Trophoblast cell (in vitro differentiated cells and primary cell): ENCODE data around the gene RTL9.
"Not testable (repeated sequence)": the region's sequence is repeated elsewhere in the genome, so short reads cannot be mapped to it uniquely, and the experiment has no call there.

Experiments used
- DNase-seq, 2 donors: peaks; one replicate each; pipeline ENCODE4 v3.0.0-alpha.2; 2016
- H2AFZ ChIP-seq: 2 replicates; pipeline ENCODE4 v1.6.1; 2013; ENCODE audit warnings: low read length, moderate library complexity, mild to moderate bottlenecking; ENCODE audit not compliant: insufficient read depth, poor library complexity
- H2AK5ac ChIP-seq: 2 replicates; pipeline ENCODE4 v1.6.1; 2013; ENCODE audit warnings: mild to moderate bottlenecking, low read length
- H2BK120ac ChIP-seq: 2 replicates; pipeline ENCODE4 v1.6.1; 2013; ENCODE audit warnings: low read length, mild to moderate bottlenecking, moderate library complexity; ENCODE audit not compliant: insufficient read depth, poor library complexity
- H2BK12ac ChIP-seq: 2 replicates; pipeline ENCODE4 v1.6.1; 2013; ENCODE audit warnings: mild to moderate bottlenecking, low read length, moderate library complexity
- H2BK5ac ChIP-seq: 2 replicates; pipeline ENCODE4 v1.6.1; 2013; ENCODE audit warnings: low read length, low read depth, moderate library complexity, mild to moderate bottlenecking; ENCODE audit not compliant: poor library complexity
- H3K14ac ChIP-seq: 2 replicates; pipeline ENCODE4 v1.6.1; 2013; ENCODE audit warnings: mild to moderate bottlenecking, low read length
- H3K18ac ChIP-seq: 2 replicates; pipeline ENCODE4 v1.6.1; 2013; ENCODE audit warnings: mild to moderate bottlenecking, low read length
- H3K23ac ChIP-seq: 2 replicates; pipeline ENCODE4 v1.6.1; 2013; ENCODE audit warnings: low read length
- H3K27ac ChIP-seq: 2 replicates; pipeline ENCODE4 v1.5.1; 2013; ENCODE audit warnings: low read depth, mild to moderate bottlenecking, inconsistent platforms, low read length, moderate library complexity
- H3K27me3 ChIP-seq: 2 replicates; pipeline ENCODE4 v1.6.1; 2013; ENCODE audit warnings: inconsistent platforms, mild to moderate bottlenecking, low read length, moderate library complexity; ENCODE audit not compliant: insufficient read depth
- H3K36me3 ChIP-seq, 2 experiments: 1 replicate in 1 of 2; 2 replicates in 1 of 2; pipeline ENCODE4 v1.6.1; 2013; ENCODE audit warnings: low read length in 2 of 2, mild to moderate bottlenecking in 2 of 2, moderate library complexity in 1 of 2; ENCODE audit not compliant: insufficient read depth in 2 of 2, control insufficient read depth in 1 of 2
- H3K4ac ChIP-seq: 2 replicates; pipeline ENCODE4 v1.6.1; 2013; ENCODE audit warnings: low read depth, mild to moderate bottlenecking, low read length, moderate library complexity
- H3K4me1 ChIP-seq, 2 experiments: 1 replicate in 1 of 2; 2 replicates in 1 of 2; pipeline ENCODE4 v1.6.1; 2013; ENCODE audit warnings: low read length in 2 of 2, mild to moderate bottlenecking in 2 of 2, moderate library complexity in 1 of 2; ENCODE audit not compliant: insufficient read depth in 2 of 2, control insufficient read depth in 1 of 2
- H3K4me2 ChIP-seq: 2 replicates; pipeline ENCODE4 v1.6.1; 2013; ENCODE audit warnings: inconsistent platforms, mild to moderate bottlenecking, low read length, moderate library complexity
- H3K4me3 ChIP-seq: 2 replicates; pipeline ENCODE4 v1.5.1; 2013; ENCODE audit warnings: mild to moderate bottlenecking, low read depth, low read length, inconsistent platforms
- H3K79me1 ChIP-seq: one replicate; pipeline ENCODE4 v1.6.1; 2013; ENCODE audit warnings: low read length
- H3K79me2 ChIP-seq: 2 replicates; pipeline ENCODE4 v1.6.1; 2013; ENCODE audit warnings: low read length, mild to moderate bottlenecking; ENCODE audit not compliant: control insufficient read depth, insufficient read depth, poor library complexity
- H3K9ac ChIP-seq: 2 replicates; pipeline ENCODE4 v1.6.1; 2013; ENCODE audit warnings: mild to moderate bottlenecking, low read length
- H3K9me3 ChIP-seq: 2 replicates; pipeline ENCODE4 v1.6.1; 2013; ENCODE audit warnings: low read depth, mild to moderate bottlenecking, control low read depth, inconsistent platforms, low read length; ENCODE audit not compliant: insufficient read depth
- H4K12ac ChIP-seq: 2 replicates; pipeline ENCODE4 v1.6.1; 2013; ENCODE audit warnings: low read depth, mild to moderate bottlenecking, low read length, moderate library complexity
- H4K8ac ChIP-seq: 2 replicates; pipeline ENCODE4 v1.6.1; 2013; ENCODE audit warnings: low read depth, mild to moderate bottlenecking, low read length, moderate library complexity
- H4K91ac ChIP-seq: one replicate; pipeline ENCODE4 v1.6.1; 2013; ENCODE audit warnings: low read depth, mild to moderate bottlenecking, low read length, moderate library complexity
- WGBS: extraction: QIAGEN DNeasy Blood & Tissue Kit; methylation state at CpG from one replicate; pipeline ENCODE4 v1.1.7; 2013; ENCODE audit warnings: missing lambda C conversion rate; ENCODE audit not compliant: insufficient read length, insufficient coverage; ENCODE audit errors: extremely low coverage; 5-methylcytosine and 5-hydroxymethylcytosine counted together

RTL9 gene

DNA sequence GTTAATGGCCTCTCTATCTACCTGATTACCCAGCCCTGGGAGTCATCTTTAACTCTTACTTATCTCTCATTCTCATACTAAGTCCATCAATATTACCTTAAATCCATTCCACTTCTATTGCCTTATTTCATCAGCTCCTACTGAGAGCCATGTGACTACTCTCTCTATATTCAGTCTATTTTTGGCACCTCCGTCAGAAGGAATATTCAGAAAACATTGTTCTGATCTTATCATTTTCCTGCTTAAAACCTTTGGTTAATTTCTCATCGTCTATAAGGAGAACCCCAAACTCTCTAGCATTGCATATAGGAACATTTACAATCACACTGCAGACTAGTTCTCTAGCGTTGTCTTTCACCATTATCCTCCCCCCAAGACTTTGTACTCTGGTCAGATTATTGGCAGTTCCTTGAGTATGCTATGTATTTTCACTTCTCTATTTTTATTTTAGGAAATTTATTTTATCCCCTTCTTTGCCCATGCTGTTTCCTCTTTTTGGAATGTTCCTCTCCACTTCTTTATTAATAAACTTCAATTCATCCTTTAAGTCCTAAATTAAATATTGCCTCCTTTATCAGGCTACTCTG is 27.1 kb upstream of the RTL9 start:
- H2AK5ac ChIP-seq: no peak overlapping the region
- no peak overlapping the region for H2BK5ac ChIP-seq
- no peaks in the 10 kb centered on the region for H3K79me2 ChIP-seq
- H3K4me3 ChIP-seq: no peak overlapping the region
- no peaks in the 10 kb centered on the region for H3K9me3 ChIP-seq
- H3K9ac ChIP-seq: no peak overlapping the region
- H2BK120ac ChIP-seq: no peak overlapping the region
- H2BK12ac ChIP-seq: no peak overlapping the region
- H2AFZ ChIP-seq: no peak overlapping the region
- WGBS: no CpG with 5 or more reads among the region's 3 CpGs
- H3K27me3 ChIP-seq: no peaks in the 10 kb centered on the region
- H4K8ac ChIP-seq: no peak overlapping the region
- no peak overlapping the region for H3K27ac ChIP-seq
- no peak overlapping the region for H3K23ac ChIP-seq
- H3K36me3 ChIP-seq: no peaks in the 10 kb centered on the region
- H3K4me1 ChIP-seq: no peaks in the 10 kb centered on the region
- no peak overlapping the region for H4K12ac ChIP-seq
- no peak overlapping the region for H4K91ac ChIP-seq
- no peak for DNase-seq
- H3K14ac ChIP-seq: no peak overlapping the region
- no peak overlapping the region for H3K4ac ChIP-seq
- no peak overlapping the region for H3K18ac ChIP-seq
- H3K4me2 ChIP-seq: no peak overlapping the region
- H3K79me1 ChIP-seq: no peaks in the 10 kb centered on the region

DNA sequence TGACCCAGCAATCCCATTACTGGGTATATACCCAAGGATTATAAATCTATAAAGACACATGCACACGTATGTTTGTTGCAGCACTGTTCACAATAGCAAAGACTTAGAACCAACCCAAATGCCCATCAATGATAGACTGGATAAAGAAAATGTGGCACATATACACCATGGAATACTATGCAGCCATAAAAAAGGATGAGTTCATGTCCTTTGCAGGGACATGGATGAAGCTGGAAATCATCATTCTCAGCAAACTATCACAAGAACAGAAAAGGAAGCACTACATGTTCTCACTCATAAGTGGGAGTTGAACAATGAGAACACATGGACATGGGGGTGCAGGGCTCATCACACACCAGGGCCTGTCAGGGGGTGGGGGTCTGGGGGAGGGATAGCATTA is 25.2 kb upstream of the RTL9 start:
- H3K4ac ChIP-seq, H3K4me3 ChIP-seq, H3K14ac ChIP-seq, H3K4me2 ChIP-seq, H4K12ac ChIP-seq, H2AFZ ChIP-seq, H2BK12ac ChIP-seq, H3K9ac ChIP-seq, H4K8ac ChIP-seq, H3K79me1 ChIP-seq, DNase-seq, H3K4me1 ChIP-seq, H3K79me2 ChIP-seq, H3K27ac ChIP-seq, H3K18ac ChIP-seq, H4K91ac ChIP-seq, H3K27me3 ChIP-seq, H3K36me3 ChIP-seq, H3K9me3 ChIP-seq, H2BK120ac ChIP-seq, H2AK5ac ChIP-seq, H3K23ac ChIP-seq, H2BK5ac ChIP-seq: not testable (repeated sequence)
- no CpG with 5 or more reads among the region's 1 CpG for WGBS

DNA sequence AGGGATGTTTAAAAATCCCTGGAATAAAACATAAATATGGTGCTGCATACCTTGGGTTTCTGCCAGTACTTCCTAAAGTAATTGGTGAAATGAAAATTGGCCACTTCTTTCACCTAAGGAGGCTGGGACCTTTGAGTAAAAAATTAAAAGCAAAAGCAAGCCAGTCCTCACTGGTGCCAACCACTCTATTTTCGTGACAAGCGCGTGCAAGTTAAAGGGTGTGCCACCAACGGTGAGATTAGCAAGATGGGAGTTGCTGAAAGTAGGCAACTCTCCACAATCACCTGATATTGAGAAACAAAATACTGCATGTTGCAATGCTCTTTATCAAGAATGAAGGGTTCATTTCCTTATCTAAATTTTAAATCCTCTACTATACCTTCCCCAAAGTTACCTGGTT is 19.7 kb upstream of the RTL9 start:
- no peak overlapping the region for H3K4me2 ChIP-seq
- WGBS: no CpG with 5 or more reads among the region's 4 CpGs
- H3K4me1 ChIP-seq: no peaks in the 10 kb centered on the region
- no peaks in the 10 kb centered on the region for H3K9me3 ChIP-seq
- H3K79me1 ChIP-seq: peaks cover 2% of the 10 kb centered on the region
- no peak overlapping the region for H3K23ac ChIP-seq
- H3K27me3 ChIP-seq: no peaks in the 10 kb centered on the region
- no peak overlapping the region for H3K18ac ChIP-seq
- no peak overlapping the region for H2BK12ac ChIP-seq
- H3K79me2 ChIP-seq: no peaks in the 10 kb centered on the region
- no peak overlapping the region for H3K4ac ChIP-seq
- no peak overlapping the region for H4K8ac ChIP-seq
- no peak overlapping the region for H2AFZ ChIP-seq
- H4K91ac ChIP-seq: no peak overlapping the region
- no peak overlapping the region for H4K12ac ChIP-seq
- H3K4me3 ChIP-seq: no peak overlapping the region
- H2BK5ac ChIP-seq: no peak overlapping the region
- H3K27ac ChIP-seq: no peak overlapping the region
- no peak overlapping the region for H2BK120ac ChIP-seq
- no peak overlapping the region for H3K14ac ChIP-seq
- no peak overlapping the region for H2AK5ac ChIP-seq
- DNase-seq: no peak
- H3K36me3 ChIP-seq: no peaks in the 10 kb centered on the region
- H3K9ac ChIP-seq: no peak overlapping the region

DNA sequence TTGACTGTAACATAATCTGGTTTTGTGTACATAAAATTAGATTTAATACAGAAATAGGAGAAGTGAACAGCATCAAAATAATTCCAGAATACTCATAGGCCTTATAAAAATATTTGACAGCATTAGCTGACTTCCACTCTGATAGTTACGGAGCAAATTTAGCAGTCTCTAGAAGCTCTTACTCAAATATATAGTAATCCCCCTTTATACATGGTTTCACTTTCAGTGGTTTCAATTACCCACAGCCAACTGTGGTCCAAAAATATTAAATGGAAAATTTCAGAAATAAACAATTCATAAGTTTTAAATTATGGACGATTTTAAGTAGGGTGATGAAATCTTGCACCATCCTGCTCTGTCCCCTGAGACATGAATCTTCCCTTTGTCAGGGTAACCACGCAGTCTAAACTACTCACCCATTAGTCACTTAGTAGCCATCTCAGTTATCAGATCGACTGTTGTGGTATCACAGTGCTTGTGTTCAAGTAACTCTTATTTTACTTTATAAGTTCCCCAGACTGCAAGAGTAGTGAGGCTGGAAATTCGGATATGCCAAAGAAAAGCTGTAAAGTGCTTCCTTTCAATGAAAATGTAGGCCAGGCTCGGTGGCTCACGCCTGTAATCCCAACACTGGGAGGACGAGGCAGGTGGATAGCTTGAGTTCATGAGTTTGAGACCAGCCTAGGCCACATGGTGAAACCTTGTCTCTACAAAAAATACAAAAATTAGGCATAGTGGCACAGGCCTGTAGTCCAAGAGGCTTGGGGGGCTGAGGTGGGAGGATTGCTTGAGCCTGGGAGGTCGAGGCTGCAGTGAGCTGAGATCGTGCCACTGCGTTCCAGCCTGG is 17.2 kb upstream of the RTL9 start:
- no peak overlapping the region for H3K14ac ChIP-seq
- no peak overlapping the region for H4K8ac ChIP-seq
- H3K27ac ChIP-seq: no peak overlapping the region
- DNase-seq: peak in 1 of 2 donors; percentile 30
- H4K91ac ChIP-seq: peak overlapping the region; percentile 47
- H3K18ac ChIP-seq: no peak overlapping the region
- H3K79me1 ChIP-seq: peaks cover 2% of the 10 kb centered on the region
- H3K4me3 ChIP-seq: no peak overlapping the region
- no peaks in the 10 kb centered on the region for H3K9me3 ChIP-seq
- no CpG with 5 or more reads among the region's 11 CpGs for WGBS
- no peak overlapping the region for H2AFZ ChIP-seq
- no peak overlapping the region for H3K4me2 ChIP-seq
- no peak overlapping the region for H3K23ac ChIP-seq
- no peak overlapping the region for H2BK12ac ChIP-seq
- H3K9ac ChIP-seq: no peak overlapping the region
- H4K12ac ChIP-seq: no peak overlapping the region
- no peaks in the 10 kb centered on the region for H3K4me1 ChIP-seq
- H3K4ac ChIP-seq: no peak overlapping the region
- no peaks in the 10 kb centered on the region for H3K27me3 ChIP-seq
- no peak overlapping the region for H2AK5ac ChIP-seq
- H3K36me3 ChIP-seq: no peaks in the 10 kb centered on the region
- H2BK5ac ChIP-seq: no peak overlapping the region
- no peak overlapping the region for H2BK120ac ChIP-seq
- no peaks in the 10 kb centered on the region for H3K79me2 ChIP-seq
